Vagina (tissue), 2 donors: Measurements from ENCODE around the gene SUSD5. TPM values are rescaled to one million over a fixed set of nuclear protein-coding genes. Genes with fewer than 3 reads are reported as not detected.

Source experiments
- DNase-seq, 2 donors: peaks; one replicate each; pipeline ENCODE4 v3.0.0-alpha.2; 2017; ENCODE audit errors: extremely low spot score in 2 of 2
- H3K27ac ChIP-seq: fragments of 200-600 bp; sonication (generic); one replicate; pipeline ENCODE4 v1.5.1; 2019
- H3K27me3 ChIP-seq: fragments of 200-600 bp; sonication (generic); one replicate; pipeline ENCODE4 v1.5.1; 2019
- H3K36me3 ChIP-seq, 2 donors: fragments of 200-600 bp; sonication (generic); one replicate each; pipeline ENCODE4 v1.5.1; 2017 to 2019
- H3K4me1 ChIP-seq: fragments of 200-600 bp; sonication (generic); one replicate; pipeline ENCODE4 v1.5.1; 2019
- H3K4me3 ChIP-seq, 2 donors: fragments of 200-600 bp; sonication (generic); 1 replicate in 1 of 2; 2 replicates in 1 of 2; pipeline ENCODE4 v1.5.1; 2016 to 2019
- H3K9me3 ChIP-seq: fragments of 200-600 bp; sonication (generic); one replicate; pipeline ENCODE4 v1.5.1; 2019
- CTCF ChIP-seq, 3 experiments: fragments of 450-650 bp in 2 of 3; fragments of 200-600 bp in 1 of 3; sonication (generic) in 1 of 3; IDR thresholded peaks; one replicate each; pipeline ENCODE4 v1.5.1; 2017 to 2019; ENCODE audit warnings: antibody characterized with exemption in 3 of 3, mild to moderate bottlenecking in 2 of 3, moderate library complexity in 2 of 3
- POLR2A ChIP-seq, 2 donors: fragments of 450-650 bp; IDR thresholded peaks; one replicate each; pipeline ENCODE4 v1.6.1; 2017; ENCODE audit warnings: antibody characterized with exemption in 2 of 2, mild to moderate bottlenecking in 2 of 2, moderate library complexity in 2 of 2
- POLR2AphosphoS5 ChIP-seq, 2 donors: sonication (generic); formaldehyde crosslinking; IDR thresholded peaks; one replicate each; pipeline ENCODE4 v1.9.0; 2017; ENCODE audit warnings: antibody characterized with exemption in 2 of 2, mild to moderate bottlenecking in 2 of 2, low read depth in 1 of 2; ENCODE audit not compliant: insufficient read depth in 1 of 2
- intact Hi-C: fragments of 100-400 bp; cut with DNase I; formaldehyde crosslinking; loops from one replicate; pipeline ENCODE4 v1.15.1; 2023
- total RNA-seq: library from RNA; depleted of rRNA; stranded (reverse); fragments of >200 nt; gene quantifications from one replicate; pipeline ENCODE4 v1.2.3, GENCODE V29; 2016

SUSD5 gene
- total RNA-seq, 1 donor from 2014 or later = 0.98 TPM

- no peaks in the 10 kb centered on the region for H3K27me3 ChIP-seq
- no peak overlapping the region for H3K27ac ChIP-seq
- no peaks in the 10 kb centered on the region for H3K4me1 ChIP-seq
- H3K36me3 ChIP-seq = no peaks in the 10 kb centered on the region
- no peak for DNase-seq
- H3K4me3 ChIP-seq = no peak overlapping the region
- intact Hi-C loops = no loop called here
- H3K9me3 ChIP-seq = no peaks in the 10 kb centered on the region
- TF ChIP-seq POLR2A (IDR thresholded peaks at IDR 0.05) = no peak
- no peak for TF ChIP-seq POLR2AphosphoS5 (IDR thresholded peaks at IDR 0.05; ENCODE audit: insufficient read depth in 1 of 2, low read depth in 1 of 2)
- TF ChIP-seq CTCF (IDR thresholded peaks at IDR 0.05) = no peak
These were observed 13.3 kb upstream of the SUSD5 start for GRCh38 chr3:33231756-33232465.

- H3K36me3 ChIP-seq = no peaks in the 10 kb centered on the region
- H3K27me3 ChIP-seq = no peaks in the 10 kb centered on the region
- H3K27ac ChIP-seq = no peak overlapping the region
- no peaks in the 10 kb centered on the region for H3K9me3 ChIP-seq
- no peak for TF ChIP-seq CTCF (IDR thresholded peaks at IDR 0.05)
- no peak for TF ChIP-seq POLR2A (IDR thresholded peaks at IDR 0.05)
- TF ChIP-seq POLR2AphosphoS5 (IDR thresholded peaks at IDR 0.05; ENCODE audit: insufficient read depth in 1 of 2, low read depth in 1 of 2) = no peak
- intact Hi-C loops = no loop called here
- DNase-seq = no peak
- H3K4me1 ChIP-seq = no peaks in the 10 kb centered on the region
- no peak overlapping the region for H3K4me3 ChIP-seq
These were observed 11.3 kb upstream of the SUSD5 start for GRCh38 chr3:33229947-33230346.

GRCh38 chr3:33229066-33229465 is 10.5 kb upstream of the SUSD5 start:
- intact Hi-C loops = no loop called here
- DNase-seq = no peak
- Histone ChIP-seq H3K27ac (no peak overlapping the region), H3K4me1 (no peaks in the 10 kb centered on the region), H3K9me3 (no peaks in the 10 kb centered on the region), H3K4me3 (no peak overlapping the region), H3K36me3 (no peaks in the 10 kb centered on the region), H3K27me3 (no peaks in the 10 kb centered on the region)
- TF ChIP-seq POLR2A (IDR thresholded peaks at IDR 0.05) (no peak), CTCF (IDR thresholded peaks at IDR 0.05) (no peak), POLR2AphosphoS5 (IDR thresholded peaks at IDR 0.05; ENCODE audit: insufficient read depth in 1 of 2, low read depth in 1 of 2) (no peak)

GRCh38 chr3:33221241-33221640 is 2.6 kb upstream of the SUSD5 start:
- TF ChIP-seq CTCF (IDR thresholded peaks at IDR 0.05) (no peak), POLR2A (IDR thresholded peaks at IDR 0.05) (no peak), POLR2AphosphoS5 (IDR thresholded peaks at IDR 0.05; ENCODE audit: insufficient read depth in 1 of 2, low read depth in 1 of 2) (no peak)
- H3K4me1 ChIP-seq = peaks cover 13% of the 10 kb centered on the region
- intact Hi-C loops = no loop called here
- H3K9me3 ChIP-seq = no peaks in the 10 kb centered on the region
- DNase-seq = no peak
- H3K36me3 ChIP-seq = no peaks in the 10 kb centered on the region
- no peak overlapping the region for H3K27ac ChIP-seq
- no peak overlapping the region for H3K4me3 ChIP-seq
- H3K27me3 ChIP-seq = no peaks in the 10 kb centered on the region

- Histone ChIP-seq H3K36me3 (no peaks in the 10 kb centered on the region), H3K4me1 (peaks cover 13% of the 10 kb centered on the region), H3K9me3 (no peaks in the 10 kb centered on the region), H3K4me3 (peak overlapping the region; percentile 44 to 46), H3K27ac (no peak overlapping the region), H3K27me3 (no peaks in the 10 kb centered on the region)
- TF ChIP-seq POLR2A (IDR thresholded peaks at IDR 0.05) (no peak), CTCF (IDR thresholded peaks at IDR 0.05) (no peak), POLR2AphosphoS5 (IDR thresholded peaks at IDR 0.05; ENCODE audit: insufficient read depth in 1 of 2, low read depth in 1 of 2) (no peak)
- intact Hi-C loops = no loop called here
- DNase-seq = no peak
These were observed 521 bp upstream of the SUSD5 start for GRCh38 chr3:33219175-33219487.
